Ectodermal cell (in vitro differentiated cells): ENCODE measurements around the gene CFAP46.
"Not testable (repeated sequence)": the region's sequence is repeated elsewhere in the genome, so short reads cannot be mapped to it uniquely, and the experiment has no call there.

Source experiments
- H3K27ac ChIP-seq: 2 replicates; pipeline ENCODE4 v1.7.0; 2013; ENCODE audit warnings: mild to moderate bottlenecking, low read depth, low read length; ENCODE audit not compliant: insufficient read depth, poor library complexity, severe bottlenecking
- H3K27me3 ChIP-seq: 2 replicates; pipeline ENCODE4 v1.7.0; 2013; ENCODE audit warnings: mild to moderate bottlenecking, low read length; ENCODE audit not compliant: insufficient read depth, control insufficient read depth, poor library complexity, severe bottlenecking
- H3K36me3 ChIP-seq: one replicate; pipeline ENCODE4 v1.7.0; 2013; ENCODE audit warnings: low read length; ENCODE audit not compliant: control insufficient read depth, insufficient read depth
- H3K4me1 ChIP-seq: one replicate; pipeline ENCODE4 v1.7.0; 2013; ENCODE audit warnings: low read length; ENCODE audit not compliant: control insufficient read depth, insufficient read depth
- H3K4me3 ChIP-seq: 2 replicates; pipeline ENCODE4 v1.7.0; 2013; ENCODE audit warnings: low read depth, low read length, control low read depth; ENCODE audit not compliant: insufficient read depth
- H3K9me3 ChIP-seq: 2 replicates; pipeline ENCODE4 v1.7.0; 2013; ENCODE audit warnings: mild to moderate bottlenecking, low read length, moderate library complexity; ENCODE audit not compliant: control insufficient read depth
- WGBS, 2 experiments: methylation state at CpG; one replicate each; pipeline ENCODE4 v1.1.7; 2013; ENCODE audit warnings: missing lambda C conversion rate in 2 of 2; 5-methylcytosine and 5-hydroxymethylcytosine counted together

Gene CFAP46

DNA sequence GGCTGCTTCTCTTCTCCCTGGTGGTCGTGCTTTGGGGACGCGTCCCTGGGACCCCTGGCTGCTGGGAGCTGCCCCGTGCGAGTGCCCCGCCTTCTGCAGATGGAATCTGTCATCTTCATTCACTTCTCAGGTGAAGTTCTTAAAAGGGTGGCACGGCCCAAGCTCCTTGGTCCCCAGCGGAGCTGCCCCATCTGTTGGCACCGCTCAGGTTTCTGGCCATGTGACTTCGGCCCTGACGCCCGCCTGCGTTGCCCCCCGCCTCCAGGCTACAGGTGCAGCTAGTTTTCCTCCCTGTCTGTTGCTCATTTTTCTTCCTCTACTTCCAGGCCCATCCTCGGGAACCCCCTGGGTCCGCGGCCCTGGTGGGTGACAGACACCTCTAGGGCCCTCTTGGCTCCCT, 149.6 kb downstream of the CFAP46 start:
- Histone ChIP-seq H3K27ac (no peak overlapping the region), H3K36me3 (no peaks in the 10 kb centered on the region), H3K9me3 (no peaks in the 10 kb centered on the region), H3K27me3 (peaks cover 43% of the 10 kb centered on the region), H3K4me1 (peaks cover 15% of the 10 kb centered on the region), H3K4me3 (no peak overlapping the region)
- whole genome bisulfite sequencing, 2 experiments: 89 to 92% methylated on average over 17 of the region's 17 CpGs

DNA sequence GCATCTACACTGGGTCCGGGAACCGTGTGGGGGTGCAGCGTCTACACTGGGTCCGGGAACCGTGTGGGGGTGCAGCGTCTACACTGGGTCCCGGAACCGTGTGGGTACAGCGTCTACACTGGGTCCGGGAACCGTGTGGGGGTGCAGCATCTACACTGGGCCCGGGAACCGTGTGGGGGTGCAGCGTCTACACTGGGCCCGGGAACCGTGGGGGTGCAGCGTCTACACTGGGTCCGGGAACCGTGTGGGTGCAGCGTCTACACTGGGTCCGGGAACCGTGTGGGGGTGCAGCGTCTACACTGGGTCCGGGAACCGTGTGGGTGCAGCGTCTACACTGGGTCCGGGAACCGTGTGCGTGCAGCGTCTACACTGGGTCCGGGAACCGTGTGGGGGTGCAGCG, 150.3 kb downstream of the CFAP46 start:
- H3K4me3 ChIP-seq: not testable (repeated sequence)

DNA sequence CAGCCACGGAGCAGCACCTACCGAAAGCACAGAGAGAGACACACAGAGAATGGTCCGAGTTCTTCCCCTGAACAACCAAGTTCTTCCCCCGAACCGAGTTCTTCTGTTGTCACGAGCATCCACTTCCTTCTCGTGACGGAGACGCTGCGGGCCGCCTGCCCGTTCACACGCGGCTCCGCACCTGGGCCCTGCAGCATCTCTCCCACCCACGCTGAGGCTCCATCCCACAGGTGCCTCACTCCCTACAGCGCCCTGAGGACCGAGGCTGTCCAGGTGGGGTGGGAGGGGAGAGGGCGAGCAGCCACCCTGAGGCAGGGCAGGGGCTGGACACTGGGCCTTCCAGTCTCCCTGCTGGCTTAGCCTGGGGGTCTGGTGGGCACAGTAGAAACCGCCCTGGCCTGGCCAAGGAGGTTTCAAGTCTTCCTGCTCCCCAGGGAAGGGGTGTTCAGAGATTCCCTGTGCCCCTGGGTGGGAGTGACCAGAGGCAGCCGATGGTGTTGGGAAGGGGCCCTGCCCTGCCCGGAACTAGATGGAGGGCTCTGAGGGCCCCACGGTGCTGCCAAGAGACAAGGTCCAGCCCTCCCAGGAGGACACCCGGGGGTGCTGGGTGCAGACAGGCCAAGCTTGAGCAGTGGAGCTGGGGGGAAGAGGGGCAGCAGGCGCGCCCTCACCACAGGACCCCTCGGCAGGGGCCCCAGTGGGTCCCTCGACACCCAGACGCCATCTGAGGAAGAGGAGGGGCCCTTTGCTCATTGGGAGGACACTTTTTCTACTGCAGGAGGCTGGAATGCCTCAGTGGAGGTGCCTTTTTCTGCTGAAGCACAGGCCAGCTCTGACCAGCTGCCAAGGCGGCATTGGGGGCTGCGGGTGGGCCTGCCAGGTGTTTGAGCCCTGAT, 151.2 kb downstream of the CFAP46 start:
- H3K27me3 ChIP-seq: peaks cover 56% of the 10 kb centered on the region
- H3K4me1 ChIP-seq: peaks cover 15% of the 10 kb centered on the region
- no peaks in the 10 kb centered on the region for H3K36me3 ChIP-seq
- H3K27ac ChIP-seq: no peak overlapping the region
- H3K9me3 ChIP-seq: no peaks in the 10 kb centered on the region
- no peak overlapping the region for H3K4me3 ChIP-seq
- WGBS, 2 experiments: 82 to 83% methylated on average over 31 of the region's 31 CpGs

More for the DNA sequence above, 150.3 kb downstream of the CFAP46 start:
- Histone ChIP-seq H3K4me1 (peaks cover 15% of the 10 kb centered on the region), H3K27me3 (peaks cover 50% of the 10 kb centered on the region)
- H3K27ac ChIP-seq, H3K36me3 ChIP-seq, H3K9me3 ChIP-seq: not testable (repeated sequence)
- 95 to 97% methylated on average over 33 of the region's 33 CpGs for WGBS, 2 experiments

DNA sequence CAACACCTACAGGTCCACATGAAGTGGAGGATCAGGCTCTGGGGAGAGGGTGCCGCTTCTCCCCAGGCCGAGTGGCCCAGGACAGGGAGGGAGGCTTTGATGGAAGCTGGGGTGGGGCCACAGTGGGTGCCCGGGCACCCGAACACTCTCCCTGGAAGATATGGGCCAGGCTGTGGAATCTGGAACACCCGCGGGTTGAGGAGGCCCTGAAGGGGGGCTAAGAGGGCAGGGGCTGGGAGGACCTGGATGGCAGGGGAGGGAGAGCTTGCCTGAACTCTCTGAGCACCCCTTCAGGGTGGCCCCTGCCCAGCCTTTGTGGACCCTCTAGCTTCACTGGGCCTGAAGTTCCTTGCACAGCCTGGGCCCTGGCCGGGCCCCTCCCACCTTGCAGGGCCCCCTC, 151.9 kb downstream of the CFAP46 start:
- Histone ChIP-seq H3K27ac (no peak overlapping the region), H3K27me3 (peaks cover 62% of the 10 kb centered on the region)
- 82 to 83% methylated on average over 7 of the region's 7 CpGs for WGBS, 2 experiments

DNA sequence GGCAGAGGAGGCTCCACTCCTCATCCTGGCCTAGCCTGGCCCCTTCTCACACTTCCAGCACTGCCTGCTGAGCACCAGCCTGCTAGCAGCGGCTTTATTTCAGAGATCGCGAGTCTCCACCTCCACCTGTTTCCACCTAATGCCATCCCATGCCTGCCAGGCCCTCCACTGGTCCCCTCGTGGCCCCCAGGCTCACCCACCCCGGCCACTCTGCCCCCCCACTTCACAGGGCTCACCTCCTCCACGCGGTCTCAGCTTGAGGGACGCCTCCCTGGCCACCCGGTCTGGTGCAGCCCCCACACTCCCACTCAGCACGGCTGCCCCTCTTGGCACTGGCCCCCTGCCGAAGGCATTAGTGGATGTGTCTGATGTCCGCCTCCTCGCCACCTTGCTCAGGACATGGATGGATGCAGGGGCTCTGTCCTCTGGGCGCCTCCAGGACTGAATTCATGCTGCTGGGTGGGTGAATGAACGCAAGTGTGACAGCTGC, 152.7 kb downstream of the CFAP46 start:
- no peaks in the 10 kb centered on the region for H3K36me3 ChIP-seq
- 81 to 84% methylated on average over 15 of the region's 15 CpGs for WGBS, 2 experiments
- H3K27ac ChIP-seq: no peak overlapping the region
- no peaks in the 10 kb centered on the region for H3K9me3 ChIP-seq
- H3K4me3 ChIP-seq: no peak overlapping the region
- peaks cover 15% of the 10 kb centered on the region for H3K4me1 ChIP-seq
- H3K27me3 ChIP-seq: peaks cover 70% of the 10 kb centered on the region

More for the DNA sequence above, 151.9 kb downstream of the CFAP46 start:
- H3K4me1 ChIP-seq: peaks cover 15% of the 10 kb centered on the region
- no peaks in the 10 kb centered on the region for H3K36me3 ChIP-seq
- no peaks in the 10 kb centered on the region for H3K9me3 ChIP-seq
- H3K4me3 ChIP-seq: no peak overlapping the region

DNA sequence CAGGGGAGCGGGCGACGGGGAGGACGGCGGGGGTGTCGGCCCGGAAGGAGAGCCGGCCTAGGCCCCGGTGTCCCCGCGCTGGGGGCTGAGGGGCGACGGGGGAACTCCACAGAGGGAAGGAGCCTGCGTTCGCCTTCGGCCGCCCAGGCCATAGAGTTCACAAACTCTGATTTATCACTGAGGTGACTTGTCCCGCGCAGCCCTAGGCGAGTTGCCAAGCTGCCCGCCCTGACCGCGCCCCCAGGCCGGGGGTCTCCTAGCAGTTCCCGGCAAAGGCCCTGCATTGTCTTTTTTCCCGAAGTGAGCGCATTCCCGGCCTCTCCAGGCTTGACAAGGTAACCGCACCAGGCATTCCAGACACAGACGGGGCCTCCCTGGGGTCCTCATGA, 153.5 kb downstream of the CFAP46 start:
- 4% methylated on average over 30 of the region's 30 CpGs for WGBS, 2 experiments
- Histone ChIP-seq H3K4me1 (peaks cover 15% of the 10 kb centered on the region), H3K27me3 (peaks cover 79% of the 10 kb centered on the region), H3K36me3 (no peaks in the 10 kb centered on the region), H3K4me3 (no peak overlapping the region), H3K27ac (no peak overlapping the region), H3K9me3 (no peaks in the 10 kb centered on the region)

DNA sequence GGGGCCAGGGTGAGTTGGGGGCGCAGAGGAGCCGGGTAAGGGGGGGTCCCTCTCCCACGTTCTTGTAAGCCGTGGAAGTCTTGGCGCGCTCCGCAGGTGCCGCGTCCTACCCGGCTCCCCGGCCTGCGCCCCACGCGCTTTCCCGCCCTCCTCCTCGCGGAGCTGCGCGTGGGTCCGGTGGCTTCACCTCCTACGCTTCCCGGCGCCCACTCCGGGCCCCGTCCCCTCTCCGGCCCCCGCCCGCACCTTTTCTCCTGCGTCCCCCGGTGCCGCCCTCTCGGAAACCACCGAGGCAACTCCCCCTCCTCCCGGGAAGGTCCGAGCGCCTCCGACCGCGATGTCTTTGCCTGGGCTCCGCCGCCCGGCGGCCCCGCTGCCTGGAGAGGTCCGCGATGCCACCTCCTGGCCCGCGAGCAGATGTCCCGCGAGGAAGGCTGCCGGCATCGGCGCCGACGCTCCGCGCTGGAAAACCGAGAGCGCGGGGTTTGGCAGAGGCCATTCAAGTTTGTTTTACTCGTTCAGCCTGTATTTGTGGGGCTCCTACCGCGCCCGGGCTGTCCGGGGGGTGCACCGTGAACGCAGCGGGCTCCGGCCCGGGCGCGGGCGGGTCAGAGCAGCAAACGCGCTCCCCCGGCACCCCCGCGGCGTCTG, 154.1 kb downstream of the CFAP46 start:
- Histone ChIP-seq H3K36me3 (no peaks in the 10 kb centered on the region), H3K4me3 (peak overlapping the region; percentile 2)
- 2 to 3% methylated on average over 79 of the region's 79 CpGs for WGBS, 2 experiments

DNA sequence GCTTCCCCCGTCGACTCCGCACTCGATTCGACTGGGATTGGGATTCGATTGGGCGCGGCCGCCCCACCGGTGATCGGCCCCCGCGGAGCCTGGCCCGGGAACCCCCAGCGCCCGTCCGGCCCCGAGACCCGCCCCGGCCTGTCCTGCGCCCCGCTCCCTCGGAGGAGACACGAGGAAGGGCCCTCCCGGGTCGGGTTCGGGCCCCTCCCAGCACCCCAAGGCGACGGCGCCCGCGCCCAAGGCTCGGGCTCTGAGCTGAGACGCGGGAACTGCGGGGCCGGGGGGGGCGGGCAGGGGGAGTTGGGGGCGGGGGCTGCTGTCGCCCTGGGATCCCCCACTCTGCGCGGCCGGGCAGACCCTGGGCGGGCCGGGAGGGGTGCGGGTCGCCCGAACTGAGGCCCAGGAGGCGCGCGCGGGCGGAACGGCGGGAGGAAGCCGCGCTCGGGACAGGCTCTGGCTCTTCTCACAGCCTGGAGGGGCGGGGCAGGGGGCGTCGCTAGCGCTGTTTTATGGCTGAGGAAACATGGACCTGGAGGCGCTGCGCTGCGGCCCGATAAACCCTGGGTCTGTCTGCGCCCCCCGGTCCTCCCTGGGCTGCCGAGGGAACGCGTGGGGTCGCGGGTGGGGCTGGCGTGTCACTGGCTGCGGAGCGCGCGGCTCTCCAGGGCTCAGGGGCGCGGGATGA, 154.7 kb downstream of the CFAP46 start:
- Histone ChIP-seq H3K27me3 (peaks cover 91% of the 10 kb centered on the region), H3K36me3 (no peaks in the 10 kb centered on the region), H3K4me1 (peaks cover 15% of the 10 kb centered on the region), H3K27ac (no peak overlapping the region), H3K9me3 (no peaks in the 10 kb centered on the region), H3K4me3 (no peak overlapping the region)
- 2% methylated on average over 80 of the region's 80 CpGs for WGBS, 2 experiments

More for the DNA sequence above, 154.1 kb downstream of the CFAP46 start:
- H3K27ac ChIP-seq: no peak overlapping the region
- H3K9me3 ChIP-seq: no peaks in the 10 kb centered on the region
- peaks cover 15% of the 10 kb centered on the region for H3K4me1 ChIP-seq
- peaks cover 84% of the 10 kb centered on the region for H3K27me3 ChIP-seq

DNA sequence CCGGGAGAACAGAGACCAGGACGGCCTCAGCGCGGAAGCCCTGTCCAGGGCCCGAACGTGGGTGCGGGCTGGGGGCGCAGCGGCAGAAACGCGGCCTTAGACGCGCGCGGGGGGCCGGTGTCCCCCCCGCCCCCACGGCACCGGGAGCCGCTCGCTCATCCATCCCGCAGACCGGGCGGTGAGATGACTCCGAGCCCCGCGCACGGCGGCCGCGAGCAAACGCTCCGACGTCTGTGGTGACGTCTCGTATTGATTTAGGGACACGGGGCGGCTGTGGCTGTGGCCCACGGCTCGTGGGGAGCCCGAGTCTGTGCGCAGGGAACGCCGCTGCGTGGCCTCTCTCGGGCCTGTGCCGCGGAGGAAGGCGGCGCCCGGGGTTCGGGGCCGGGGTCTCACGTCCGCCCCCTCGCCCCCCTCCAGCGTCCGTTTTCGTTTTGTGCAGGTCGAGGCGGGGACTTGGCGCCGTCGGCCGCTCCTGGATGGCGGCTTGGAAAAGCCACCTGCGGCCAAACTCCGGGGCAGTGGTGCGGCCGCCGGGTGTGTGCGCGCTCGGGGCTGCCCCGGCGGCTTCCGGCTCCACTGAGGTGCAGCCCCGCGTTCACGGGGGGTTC, 155.4 kb downstream of the CFAP46 start:
- Histone ChIP-seq H3K9me3 (no peaks in the 10 kb centered on the region), H3K4me3 (no peak overlapping the region), H3K27me3 (peaks cover 97% of the 10 kb centered on the region), H3K27ac (no peak overlapping the region), H3K36me3 (no peaks in the 10 kb centered on the region), H3K4me1 (peaks cover 15% of the 10 kb centered on the region)
- WGBS, 2 experiments: 4 to 5% methylated on average over 80 of the region's 80 CpGs
